Bronchial epithelial cell (primary cell): ENCODE data around the gene ARL6. TPM values are rescaled to one million over a fixed set of nuclear protein-coding genes. Genes with fewer than 3 reads are reported as not detected.
A peak's percentile ranks its signal among the peaks of the same experiment; 100 is the strongest.
"Not testable (repeated sequence)": the region's sequence is repeated elsewhere in the genome, so short reads cannot be mapped to it uniquely, and the experiment has no call there.

ENCODE experiments used
- DNase-seq: peaks from one replicate; pipeline ENCODE4 v3.0.0-alpha.2; 2010; ENCODE audit warnings: low read depth
- FAIRE-seq: peaks from 2 replicates; lab custom pipeline; 2011; peaks lifted over from hg19 to GRCh38; lab: Jason Lieb, UNC
- H3K27me3 ChIP-seq: 2 replicates; pipeline ENCODE4 v1.5.1; 2011; ENCODE audit warnings: low read length; ENCODE audit not compliant: control insufficient read depth, insufficient read depth
- H3K36me3 ChIP-seq: 2 replicates; pipeline ENCODE4 v1.5.1; 2011; ENCODE audit warnings: low read length; ENCODE audit not compliant: control insufficient read depth, insufficient read depth
- H3K4me3 ChIP-seq: 2 replicates; pipeline ENCODE4 v1.5.1; 2011; ENCODE audit warnings: mild to moderate bottlenecking, low read depth, low read length, control low read depth
- CTCF ChIP-seq: IDR thresholded peaks from 2 replicates; pipeline ENCODE4 v1.5.1; 2011; ENCODE audit warnings: mild to moderate bottlenecking, moderate library complexity, low read length, control low read depth, inconsistent platforms; ENCODE audit not compliant: insufficient read depth, severe bottlenecking
- total RNA-seq: library from RNA; depleted of rRNA; stranded (reverse); fragments of >200 nt; gene quantifications from 2 replicates; pipeline ENCODE4 v1.2.1, GENCODE V29; 2014

Gene ARL6
- total RNA-seq, 1 donor from 2014 or later, result 2.6 TPM

GRCh38 chr3:97827741-97828471, 63.3 kb downstream of the ARL6 start:
- TF ChIP-seq CTCF, result no peak
- Histone ChIP-seq H3K27me3 (no peaks in the 10 kb centered on the region), H3K36me3 (no peaks in the 10 kb centered on the region), H3K4me3 (no peak overlapping the region)
- DNase-seq, result no peak
- no peak for FAIRE-seq

- FAIRE-seq (no peak), DNase-seq (no peak)
- no peaks in the 10 kb centered on the region for H3K27me3 ChIP-seq
- TF ChIP-seq CTCF, result no peak
- no peak overlapping the region for H3K4me3 ChIP-seq
- no peaks in the 10 kb centered on the region for H3K36me3 ChIP-seq
Observed at GRCh38 chr3:97829198-97829597, 64.6 kb downstream of the ARL6 start.

- Histone ChIP-seq H3K4me3 (no peak overlapping the region), H3K36me3 (no peaks in the 10 kb centered on the region), H3K27me3 (no peaks in the 10 kb centered on the region)
- FAIRE-seq (no peak), DNase-seq (no peak)
- no peak for TF ChIP-seq CTCF
Observed at GRCh38 chr3:97830638-97831037, 66.1 kb downstream of the ARL6 start.

GRCh38 chr3:97831140-97831539, 66.6 kb downstream of the ARL6 start:
- no peak for DNase-seq
- FAIRE-seq, result no peak
- Histone ChIP-seq H3K4me3 (no peak overlapping the region), H3K27me3 (no peaks in the 10 kb centered on the region), H3K36me3 (no peaks in the 10 kb centered on the region)
- TF ChIP-seq CTCF, result no peak

GRCh38 chr3:97833184-97833583, 68.6 kb downstream of the ARL6 start:
- not testable (repeated sequence) for H3K4me3 ChIP-seq, H3K36me3 ChIP-seq, H3K27me3 ChIP-seq, FAIRE-seq, DNase-seq

GRCh38 chr3:97835761-97836160, 71.2 kb downstream of the ARL6 start:
- no peak for TF ChIP-seq CTCF
- H3K27me3 ChIP-seq, result no peaks in the 10 kb centered on the region
- peak; percentile 13 for DNase-seq
- H3K36me3 ChIP-seq, result no peaks in the 10 kb centered on the region
- H3K4me3 ChIP-seq, result no peak overlapping the region
- FAIRE-seq, result no peak
